Neural progenitor cell (in vitro differentiated cells): ENCODE data around the gene RABGGTA.

Experiments used
- CTCF ChIP-seq: fragments of 200-600 bp; sonication (generic); IDR thresholded peaks from 2 replicates; pipeline ENCODE4 v1.5.1; 2017; ENCODE audit warnings: antibody characterized with exemption, mild to moderate bottlenecking
- EZH2 ChIP-seq: fragments of 200-600 bp; sonication (generic); IDR thresholded peaks from 2 replicates; pipeline ENCODE4 v1.6.1; 2017; ENCODE audit warnings: antibody characterized with exemption, mild to moderate bottlenecking, moderate library complexity

GRCh38 chr14:24314377-24315193 lies 43.2 kb upstream of the RABGGTA start:
- TF ChIP-seq EZH2 (no peak), CTCF (no peak)
